Measurements from ENCODE around the gene INHA. TPM values are rescaled to one million over a fixed set of nuclear protein-coding genes. Genes with fewer than 3 reads are reported as not detected.

INHA gene
- total RNA-seq, 1 donor from 2014 or later, result not detected

DNA sequence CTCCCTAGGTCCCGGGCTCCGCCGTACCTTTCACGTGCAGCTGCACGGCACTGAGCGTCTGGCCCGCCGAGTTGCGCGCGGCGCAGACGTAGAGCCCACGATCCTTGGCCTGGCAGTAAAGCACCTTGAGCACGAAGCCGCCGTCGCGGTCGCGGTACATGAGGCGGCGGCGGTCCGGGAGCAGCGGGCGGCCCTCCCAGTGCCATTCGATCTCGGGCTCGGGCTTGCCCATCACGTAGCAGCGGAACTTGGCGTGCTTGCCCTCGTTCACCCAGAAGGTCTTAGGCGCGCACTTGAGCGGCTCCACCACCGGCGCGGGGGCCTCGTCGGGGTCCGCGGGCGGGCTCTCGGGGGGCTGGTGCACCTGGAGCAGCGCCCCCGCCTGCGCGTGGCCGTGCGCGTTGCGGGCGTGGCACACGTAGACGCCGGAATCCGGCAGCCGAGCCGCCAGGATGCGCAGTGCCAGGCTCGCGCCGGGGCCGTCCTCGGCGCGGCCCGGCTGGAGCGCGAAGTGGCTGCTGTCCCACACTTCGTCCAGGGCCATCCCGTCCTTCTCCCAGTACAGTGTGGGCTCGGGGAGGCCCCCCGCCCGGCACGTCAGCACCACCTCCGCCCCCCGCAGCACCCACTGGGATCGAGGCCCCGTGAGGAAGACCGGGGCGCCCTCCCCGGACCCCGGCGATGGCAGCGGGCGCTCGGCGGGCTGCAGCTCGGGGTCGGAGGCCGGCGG lies 1.8 kb upstream of the INHA start:
- TF ChIP-seq, protein P1, sequence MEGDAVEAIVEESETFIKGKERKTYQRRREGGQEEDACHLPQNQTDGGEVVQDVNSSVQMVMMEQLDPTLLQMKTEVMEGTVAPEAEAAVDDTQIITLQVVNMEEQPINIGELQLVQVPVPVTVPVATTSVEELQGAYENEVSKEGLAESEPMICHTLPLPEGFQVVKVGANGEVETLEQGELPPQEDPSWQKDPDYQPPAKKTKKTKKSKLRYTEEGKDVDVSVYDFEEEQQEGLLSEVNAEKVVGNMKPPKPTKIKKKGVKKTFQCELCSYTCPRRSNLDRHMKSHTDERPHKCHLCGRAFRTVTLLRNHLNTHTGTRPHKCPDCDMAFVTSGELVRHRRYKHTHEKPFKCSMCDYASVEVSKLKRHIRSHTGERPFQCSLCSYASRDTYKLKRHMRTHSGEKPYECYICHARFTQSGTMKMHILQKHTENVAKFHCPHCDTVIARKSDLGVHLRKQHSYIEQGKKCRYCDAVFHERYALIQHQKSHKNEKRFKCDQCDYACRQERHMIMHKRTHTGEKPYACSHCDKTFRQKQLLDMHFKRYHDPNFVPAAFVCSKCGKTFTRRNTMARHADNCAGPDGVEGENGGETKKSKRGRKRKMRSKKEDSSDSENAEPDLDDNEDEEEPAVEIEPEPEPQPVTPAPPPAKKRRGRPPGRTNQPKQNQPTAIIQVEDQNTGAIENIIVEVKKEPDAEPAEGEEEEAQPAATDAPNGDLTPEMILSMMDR (IDR thresholded peaks at IDR 0.05), result no peak
- Histone ChIP-seq H3K27me3 (no peaks in the 10 kb centered on the region), H3K36me3 (peaks cover 0 to 11% of the 10 kb centered on the region in 2 donors), H3K27ac (peak overlapping the region; percentile 89 to 90), H3K4me3 (peak overlapping the region; percentile 93 to 94), H3K9me3 (no peaks in the 10 kb centered on the region), H3K4me1 (peaks cover 0 to 12% of the 10 kb centered on the region in 2 donors)
- no peak for DNase-seq (ENCODE audit: low spot score in 2 of 2)
- intact Hi-C loops (cut with DNase I), result loop anchor here (2.0 kb wide), 1 partner anchor 18 kb away; no protein-coding TSS in a partner anchor

DNA sequence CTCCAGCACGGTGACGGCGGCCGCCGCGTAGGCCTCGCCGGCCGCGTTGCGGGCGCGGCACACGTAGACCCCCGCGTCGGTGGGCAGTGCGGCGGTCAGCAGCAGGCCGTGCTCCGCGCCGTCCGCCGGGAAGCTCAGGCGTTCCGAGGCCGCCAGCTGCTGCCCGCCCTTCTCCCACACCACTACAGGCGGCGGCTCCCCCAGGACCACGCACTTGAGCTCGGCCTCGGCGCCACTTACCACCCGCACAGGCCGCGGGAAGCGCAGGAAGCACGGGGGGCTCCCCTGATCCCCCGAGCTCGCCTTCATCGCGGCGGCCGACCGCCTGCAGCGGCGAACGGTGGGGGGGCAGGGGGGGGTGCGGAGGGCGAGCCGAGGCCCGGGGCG lies 1.2 kb upstream of the INHA start:
- peaks cover 0 to 11% of the 10 kb centered on the region in 2 donors for H3K36me3 ChIP-seq
- no peak for DNase-seq (ENCODE audit: low spot score in 2 of 2)
- peak overlapping the region; percentile 93 to 94 for H3K4me3 ChIP-seq
- peak overlapping the region; percentile 89 to 90 for H3K27ac ChIP-seq
- TF ChIP-seq, protein P1 (IDR thresholded peaks at IDR 0.05), result no peak
- no peaks in the 10 kb centered on the region for H3K9me3 ChIP-seq
- intact Hi-C loops (cut with DNase I), result loop anchor here (1.0 to 2.0 kb wide), 2 partner anchors 18 to 26 kb away; partner anchors contain the start of gene STK11IP
- peaks cover 0 to 12% of the 10 kb centered on the region in 2 donors for H3K4me1 ChIP-seq
- no peaks in the 10 kb centered on the region for H3K27me3 ChIP-seq

DNA sequence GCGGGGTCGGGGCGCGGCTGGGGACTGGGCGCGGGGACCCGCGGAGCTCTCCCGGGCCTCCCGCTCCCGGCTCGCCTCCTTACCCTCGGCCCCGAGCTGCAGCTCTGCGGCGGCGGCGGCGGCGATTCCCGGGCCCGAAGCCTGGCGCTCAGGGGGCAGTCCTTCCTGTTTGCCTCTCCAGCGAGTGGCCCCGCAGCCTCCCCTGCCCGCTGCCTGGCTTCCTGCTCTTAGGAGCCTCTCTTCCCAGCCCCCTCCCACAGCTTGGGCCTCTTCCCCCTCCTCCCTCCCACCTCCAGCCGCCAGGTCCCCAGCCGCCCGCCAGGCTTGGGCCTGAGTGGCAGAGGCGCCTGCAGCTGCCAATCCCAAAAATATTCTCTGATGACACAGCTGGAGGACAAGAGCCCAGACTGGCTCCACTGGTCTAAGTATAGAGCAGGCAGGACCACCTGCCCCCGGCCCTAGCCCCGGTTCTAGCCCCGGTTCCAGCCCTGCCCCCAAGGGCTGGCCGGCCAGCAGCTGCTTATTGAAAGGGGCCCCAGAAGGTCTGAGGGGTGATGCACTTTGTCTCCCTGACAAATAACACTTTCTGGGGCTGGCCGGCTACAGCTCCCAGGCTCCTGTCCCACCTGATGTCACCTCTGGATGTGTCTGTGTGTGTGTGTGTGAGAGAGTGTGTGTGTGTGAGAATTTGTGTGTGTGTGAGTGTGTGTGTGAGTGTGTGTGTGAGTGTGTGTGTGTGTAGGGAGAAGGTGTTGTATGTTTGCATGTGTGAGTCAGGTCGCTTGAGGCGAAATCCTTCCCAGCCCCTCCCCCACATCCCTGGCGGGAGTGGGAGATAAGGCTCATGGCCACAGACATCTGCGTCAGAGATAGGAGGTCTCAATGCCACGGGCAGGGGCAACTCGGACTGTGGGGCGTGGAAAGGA lies 536 bp upstream of the INHA start, which contains the start of gene OBSL1:
OBSL1 (minus strand) TSS at position 229 of the 926 bp plus-strand sequence. CDS start 307 bp downstream, outside the sequence.
- Histone ChIP-seq H3K27ac (peak within 1 kb of the TSS; percentile 89 to 90), H3K27me3 (no peaks in the 10 kb centered on the region), H3K4me1 (peaks cover 0 to 12% of the 10 kb centered on the region in 2 donors), H3K4me3 (peak within 1 kb of the TSS; percentile 93 to 94), H3K36me3 (peaks cover 0 to 9% of the 10 kb centered on the region in 2 donors), H3K9me3 (no peaks in the 10 kb centered on the region)
- peak in 1 of 2 donors; percentile 81 for DNase-seq (ENCODE audit: low spot score in 2 of 2)
- TF ChIP-seq, protein P1 (IDR thresholded peaks at IDR 0.05), result no peak
- intact Hi-C loops (cut with DNase I), result loop anchor here (1.0 to 2.0 kb wide), 2 partner anchors 19 to 26 kb away; partner anchors contain the start of gene STK11IP

DNA sequence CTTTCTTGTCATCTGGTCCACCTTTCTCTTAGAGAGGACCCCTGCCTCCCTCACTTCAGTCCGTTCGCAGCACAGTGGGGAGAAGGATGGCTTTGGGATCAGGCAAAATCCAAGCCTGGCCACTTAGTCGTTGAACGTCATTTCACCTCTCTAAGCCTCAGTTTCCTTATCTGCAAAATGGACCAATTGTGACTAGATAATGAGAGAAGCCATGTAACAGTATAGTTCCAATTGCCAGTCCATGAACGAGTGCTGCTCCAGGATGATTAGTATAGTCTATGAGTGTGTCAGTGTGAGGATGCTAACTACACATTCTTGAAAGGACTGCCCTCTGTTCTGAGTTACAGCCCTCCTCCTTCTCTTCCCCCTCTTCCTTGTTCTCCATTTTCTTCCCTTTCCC lies 1.1 kb downstream of the INHA start:
- intact Hi-C loops (cut with DNase I), result no loop called here
- DNase-seq (ENCODE audit: low spot score in 2 of 2), result no peak
- no peaks in the 10 kb centered on the region for H3K9me3 ChIP-seq
- no peaks in the 10 kb centered on the region for H3K27me3 ChIP-seq
- no peak overlapping the region for H3K4me3 ChIP-seq
- H3K36me3 ChIP-seq, result no peaks in the 10 kb centered on the region
- no peak overlapping the region for H3K27ac ChIP-seq
- TF ChIP-seq, protein P1 (IDR thresholded peaks at IDR 0.05), result no peak
- H3K4me1 ChIP-seq, result peaks cover 0 to 12% of the 10 kb centered on the region in 2 donors

DNA sequence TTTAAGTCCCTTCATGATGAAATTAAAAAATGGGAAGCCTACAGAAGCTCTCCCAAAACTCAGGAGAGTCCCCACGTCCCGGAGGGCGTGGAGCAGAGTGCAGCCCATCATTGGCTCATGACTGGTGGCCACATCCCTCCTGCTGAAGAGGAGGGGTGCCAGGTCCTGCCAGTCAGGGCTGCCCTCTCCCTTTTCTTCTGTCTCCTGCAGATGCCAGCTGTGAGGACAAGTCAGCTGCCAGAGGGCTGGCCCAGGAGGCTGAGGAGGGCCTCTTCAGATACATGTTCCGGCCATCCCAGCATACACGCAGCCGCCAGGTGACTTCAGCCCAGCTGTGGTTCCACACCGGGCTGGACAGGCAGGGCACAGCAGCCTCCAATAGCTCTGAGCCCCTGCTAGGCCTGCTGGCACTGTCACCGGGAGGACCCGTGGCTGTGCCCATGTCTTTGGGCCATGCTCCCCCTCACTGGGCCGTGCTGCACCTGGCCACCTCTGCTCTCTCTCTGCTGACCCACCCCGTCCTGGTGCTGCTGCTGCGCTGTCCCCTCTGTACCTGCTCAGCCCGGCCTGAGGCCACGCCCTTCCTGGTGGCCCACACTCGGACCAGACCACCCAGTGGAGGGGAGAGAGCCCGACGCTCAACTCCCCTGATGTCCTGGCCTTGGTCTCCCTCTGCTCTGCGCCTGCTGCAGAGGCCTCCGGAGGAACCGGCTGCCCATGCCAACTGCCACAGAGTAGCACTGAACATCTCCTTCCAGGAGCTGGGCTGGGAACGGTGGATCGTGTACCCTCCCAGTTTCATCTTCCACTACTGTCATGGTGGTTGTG lies 2.6 kb downstream of the INHA start:
- TF ChIP-seq, protein P1 (IDR thresholded peaks at IDR 0.05), result no peak
- H3K36me3 ChIP-seq, result no peaks in the 10 kb centered on the region
- no peak overlapping the region for H3K27ac ChIP-seq
- peaks cover 0 to 12% of the 10 kb centered on the region in 2 donors for H3K4me1 ChIP-seq
- no peak for DNase-seq (ENCODE audit: low spot score in 2 of 2)
- H3K9me3 ChIP-seq, result no peaks in the 10 kb centered on the region
- no peak overlapping the region for H3K4me3 ChIP-seq
- intact Hi-C loops (cut with DNase I), result no loop called here
- H3K27me3 ChIP-seq, result no peaks in the 10 kb centered on the region

Measured in ascending aorta (tissue), 2 donors.